Kidney epithelial cell (primary cell): ENCODE results near the gene VAC14. TPM values are rescaled to one million over a fixed set of nuclear protein-coding genes. Genes with fewer than 3 reads are reported as not detected.

Experiments used
- DNase-seq: peaks from one replicate; pipeline ENCODE4 v3.0.0-alpha.2; 2010; ENCODE audit warnings: low read depth
- H3K27me3 ChIP-seq: 2 replicates; pipeline ENCODE4 v1.6.0; 2011; ENCODE audit warnings: low read length; ENCODE audit not compliant: control insufficient read depth, insufficient read depth
- H3K36me3 ChIP-seq: 2 replicates; pipeline ENCODE4 v1.5.1; 2011; ENCODE audit warnings: low read length; ENCODE audit not compliant: control insufficient read depth, insufficient read depth
- H3K4me3 ChIP-seq: 2 replicates; pipeline ENCODE4 v1.5.1; 2011; ENCODE audit warnings: low read depth, mild to moderate bottlenecking, control low read depth, low read length
- CTCF ChIP-seq: IDR thresholded peaks from 2 replicates; pipeline ENCODE4 v1.5.1; 2011; ENCODE audit warnings: mild to moderate bottlenecking, moderate library complexity, low read length, control low read depth, inconsistent platforms; ENCODE audit not compliant: insufficient read depth, poor library complexity, severe bottlenecking
- total RNA-seq: library from RNA; depleted of rRNA; stranded (reverse); fragments of >200 nt; gene quantifications from 2 replicates; pipeline ENCODE4 v1.2.3, GENCODE V29; 2015

VAC14 gene
- total RNA-seq, 1 donor from 2014 or later, result 61.3 TPM

DNA sequence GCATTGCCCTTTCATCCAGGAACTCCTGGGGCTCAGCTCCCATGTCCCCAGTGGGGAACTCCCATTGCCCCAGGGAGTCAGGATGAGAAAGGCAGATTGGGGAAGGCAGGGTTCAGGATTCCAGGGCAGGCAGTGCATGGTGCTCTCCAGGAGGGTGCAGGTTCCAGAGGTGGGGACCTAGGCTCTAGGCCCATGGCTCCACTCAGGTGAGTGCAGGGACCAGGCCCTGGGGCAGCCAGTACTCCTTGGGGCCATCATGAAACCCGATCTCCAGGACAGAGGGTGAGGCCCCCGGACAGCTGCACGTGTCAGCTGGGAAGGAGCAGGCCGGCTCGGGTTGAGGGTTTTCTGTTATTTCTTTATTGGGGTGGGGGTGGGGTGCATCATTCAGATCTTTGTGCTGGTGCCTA lies 113.9 kb downstream of the VAC14 start:
- H3K4me3 ChIP-seq, result no peak overlapping the region
- no peaks in the 10 kb centered on the region for H3K36me3 ChIP-seq
- H3K27me3 ChIP-seq, result no peaks in the 10 kb centered on the region
- no peak for DNase-seq
- TF ChIP-seq CTCF, result no peak

DNA sequence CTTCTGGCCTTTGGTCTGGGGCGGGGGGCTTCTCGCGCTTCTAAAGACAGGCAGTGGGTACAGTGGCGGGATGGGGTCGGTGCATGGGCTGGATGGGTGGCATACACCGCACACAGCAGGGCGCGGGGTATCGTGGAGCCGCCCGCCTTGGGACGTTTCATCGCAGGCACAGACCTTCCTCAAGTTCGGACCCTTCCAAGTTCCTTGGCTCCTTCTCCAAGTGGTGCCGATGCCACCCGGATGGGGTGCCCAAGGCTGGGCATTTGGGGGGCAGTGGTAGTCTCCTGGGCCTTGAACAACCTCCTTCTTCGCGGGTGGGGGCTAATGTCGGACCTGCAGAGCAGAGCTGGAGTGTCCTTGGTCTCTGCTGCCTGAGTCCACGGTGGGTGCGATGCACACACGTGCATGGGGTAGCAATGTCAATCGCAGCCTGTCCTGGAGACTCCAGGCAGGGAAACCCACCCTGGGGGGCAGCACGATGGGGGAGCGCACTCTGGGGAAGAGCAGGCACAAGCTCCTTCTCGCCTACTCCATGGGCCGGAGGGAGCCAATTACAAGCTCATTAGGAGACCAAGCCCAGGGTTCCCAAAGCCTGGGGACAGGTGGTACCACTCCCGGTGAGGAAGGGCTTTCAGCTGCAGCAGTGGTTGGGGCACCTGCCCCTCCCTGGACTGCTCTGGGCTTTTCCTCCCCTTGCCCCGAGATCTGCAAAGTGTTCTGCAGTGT lies 114.4 kb downstream of the VAC14 start:
- H3K27me3 ChIP-seq, result no peaks in the 10 kb centered on the region
- H3K36me3 ChIP-seq, result no peaks in the 10 kb centered on the region
- peak overlapping the region; percentile 75 for H3K4me3 ChIP-seq
- DNase-seq, result no peak
- TF ChIP-seq CTCF, result no peak

DNA sequence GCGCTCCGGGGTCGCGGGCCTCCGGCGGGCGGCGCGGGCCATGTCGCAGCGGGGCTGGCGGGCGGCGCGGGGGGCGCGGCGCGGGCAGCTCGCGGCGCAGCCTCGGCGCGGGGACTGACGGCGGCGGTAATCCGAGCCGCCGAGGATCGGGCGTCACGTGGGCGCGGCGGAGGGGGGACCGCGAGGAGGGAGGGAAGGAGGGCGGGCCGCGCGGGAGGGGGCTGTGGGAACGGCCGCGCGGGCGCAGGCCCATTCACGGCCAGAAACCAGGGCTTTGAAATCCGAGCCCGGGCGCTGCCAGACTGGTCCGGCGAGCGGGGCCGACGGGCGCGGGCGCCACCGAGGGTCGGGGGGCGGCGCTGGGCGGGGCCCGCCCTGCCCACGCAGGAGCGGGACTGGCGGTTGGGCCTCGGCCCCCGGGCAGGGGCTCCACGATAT lies 115.0 kb downstream of the VAC14 start, which contains the start of gene MTSS2:
TSS of gene MTSS2 (minus strand) at position 116 of the 438 bp plus-strand sequence. CDS start 262 bp downstream, outside the sequence.
- H3K36me3 ChIP-seq, result no peaks in the 10 kb centered on the region
- no peaks in the 10 kb centered on the region for H3K27me3 ChIP-seq
- H3K4me3 ChIP-seq, result peak within 1 kb of the TSS; percentile 75
- TF ChIP-seq CTCF, result no peak
- DNase-seq, result no peak

- Histone ChIP-seq H3K36me3 (no peaks in the 10 kb centered on the region), H3K27me3 (no peaks in the 10 kb centered on the region), H3K4me3 (peak overlapping the region; percentile 75)
- no peak for TF ChIP-seq CTCF
- no peak for DNase-seq
Measured at GRCh38 chr16:70685061-70685937, 115.7 kb downstream of the VAC14 start.

DNA sequence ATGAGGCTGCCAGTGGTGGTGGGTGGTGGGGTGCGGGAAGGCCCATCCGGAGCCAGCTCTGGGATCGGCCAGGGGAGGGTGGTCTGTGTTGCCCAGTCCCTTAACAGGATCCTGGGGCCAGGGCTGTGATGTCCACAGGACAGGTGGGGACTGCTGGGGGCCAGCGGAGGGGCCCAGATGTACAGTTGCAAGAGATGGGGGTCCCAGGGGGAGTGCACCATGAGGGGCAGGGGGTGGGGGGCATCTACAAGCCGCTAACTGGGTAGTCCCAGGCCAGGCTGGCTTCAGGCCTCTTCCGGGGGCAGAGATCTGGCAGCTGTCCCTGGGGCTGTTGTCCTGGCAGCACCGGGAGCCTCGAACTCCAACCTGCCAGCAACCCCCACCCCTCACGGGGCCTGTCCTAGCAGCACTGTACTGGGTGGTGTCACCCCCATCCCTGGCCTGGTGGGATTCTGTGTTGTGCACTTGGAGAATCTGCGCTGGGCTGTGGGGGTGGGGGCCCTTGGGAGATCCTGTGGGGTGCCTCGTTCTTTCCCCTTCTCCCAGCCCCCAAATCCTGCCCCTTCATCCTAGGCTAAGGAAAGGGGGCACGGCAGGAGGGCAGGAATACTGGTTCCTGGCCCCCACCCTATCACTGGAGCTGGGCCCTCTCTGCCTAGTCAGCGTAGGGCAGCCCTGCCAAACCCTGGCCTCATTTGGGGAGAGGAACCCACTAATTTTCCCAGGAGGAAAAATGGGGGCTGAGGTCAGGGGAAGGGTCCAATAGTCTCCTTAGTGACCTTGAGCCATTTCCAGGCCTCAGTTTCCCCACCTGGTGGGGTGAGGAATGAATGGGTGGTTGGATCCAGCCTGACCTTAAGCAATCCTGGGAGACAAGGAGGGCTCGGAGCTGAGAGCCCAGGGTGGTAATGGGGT lies 116.6 kb downstream of the VAC14 start:
- no peak for DNase-seq
- Histone ChIP-seq H3K4me3 (peak overlapping the region; percentile 75), H3K36me3 (no peaks in the 10 kb centered on the region), H3K27me3 (no peaks in the 10 kb centered on the region)
- no peak for TF ChIP-seq CTCF
